ENCODE data around the gene MRPL14. TPM values are rescaled to one million over a fixed set of nuclear protein-coding genes. Genes with fewer than 3 reads are reported as not detected.
A peak's percentile ranks its signal among the peaks of the same experiment; 100 is the strongest.

Gene MRPL14
- total and polyA plus RNA-seq, 10 of the 15 experiments (the other 5 are each of a cell fraction or from before 2014, with no cell fraction given): 80.5 to 294 (median 122) TPM

GRCh38 chr6:44176130-44176761 is 49.0 kb upstream of the MRPL14 start:
- Histone ChIP-seq H4K20me1 (ENCODE audit: control insufficient read depth, insufficient read depth) (no peaks in the 10 kb centered on the region), H3K9ac (ENCODE audit: control insufficient read depth, insufficient read depth, low read length) (no peak overlapping the region; the same call in 1 of the 2 replicates), H3K27me3 (replicated peaks in 1 of 2; ENCODE audit: control insufficient read depth in 2 of 2, insufficient read depth in 2 of 2, low read length in 1 of 2) (no peaks in the 10 kb centered on the region), H3K36me3 (ENCODE audit: control insufficient read depth in 2 of 2, insufficient read depth in 2 of 2, low read length in 1 of 2) (no peaks in the 10 kb centered on the region), H2AFZ (ENCODE audit: control insufficient read depth, low read depth, low read length) (peak overlapping the region; percentile 74), H3K4me1 (ENCODE audit: control insufficient read depth, insufficient read depth, low read length) (peaks cover 16% of the 10 kb centered on the region), H3K4me3 (peak overlapping the region; percentile 52), H3K4me2 (ENCODE audit: control insufficient read depth, insufficient read depth) (peak overlapping the region; percentile 97), H3K9me3 (replicated peaks; ENCODE audit: control insufficient read depth, insufficient read depth, low read length) (peaks cover 2% of the 10 kb centered on the region; the same call in 1 of the 3 replicates), H3K27ac (ENCODE audit: control insufficient read depth, insufficient read depth) (no peak overlapping the region), H3K79me2 (ENCODE audit: control insufficient read depth, insufficient read depth, low read length) (no peaks in the 10 kb centered on the region)
- no peak for ATAC-seq
- TF ChIP-seq RCOR1 (conservative IDR thresholded peaks at IDR 0.05; ENCODE audit: low read depth, low read length) (no peak), POLR2AphosphoS2 (IDR thresholded peaks at IDR 0.05; ENCODE audit: low read depth, low read length) (no peak), NR2C2 (IDR thresholded peaks at IDR 0.05; ENCODE audit: borderline replicate concordance, control insufficient read depth, insufficient read length, low read depth) (no peak), TCF3 (IDR thresholded peaks at IDR 0.05; ENCODE audit: borderline replicate concordance, insufficient read depth, low read depth, low read length) (no peak), ZNF274 (IDR thresholded peaks at IDR 0.05; ENCODE audit: insufficient read depth, insufficient read length) (no peak), MEF2B (IDR thresholded peaks at IDR 0.05; ENCODE audit: partially characterized antibody, poor library complexity, severe bottlenecking) (no peak), RBBP5 (conservative IDR thresholded peaks at IDR 0.05) (no peak), NRF1 (conservative IDR thresholded peaks at IDR 0.05; ENCODE audit: low read depth, low read length) (no peak), NR2C1 (IDR thresholded peaks at IDR 0.05) (no peak), RUNX3 (IDR thresholded peaks at IDR 0.05; ENCODE audit: low read length) (no peak), BMI1 (IDR thresholded peaks at IDR 0.05; ENCODE audit: borderline replicate concordance) (no peak), NFYA (IDR thresholded peaks at IDR 0.05; ENCODE audit: borderline replicate concordance, low read depth, low read length) (no peak), HCFC1 (IDR thresholded peaks at IDR 0.05; ENCODE audit: low read length) (no peak), WRNIP1 (IDR thresholded peaks at IDR 0.05; ENCODE audit: borderline replicate concordance, low read depth, low read length) (no peak)
- TF ChIP-seq, protein P1, sequence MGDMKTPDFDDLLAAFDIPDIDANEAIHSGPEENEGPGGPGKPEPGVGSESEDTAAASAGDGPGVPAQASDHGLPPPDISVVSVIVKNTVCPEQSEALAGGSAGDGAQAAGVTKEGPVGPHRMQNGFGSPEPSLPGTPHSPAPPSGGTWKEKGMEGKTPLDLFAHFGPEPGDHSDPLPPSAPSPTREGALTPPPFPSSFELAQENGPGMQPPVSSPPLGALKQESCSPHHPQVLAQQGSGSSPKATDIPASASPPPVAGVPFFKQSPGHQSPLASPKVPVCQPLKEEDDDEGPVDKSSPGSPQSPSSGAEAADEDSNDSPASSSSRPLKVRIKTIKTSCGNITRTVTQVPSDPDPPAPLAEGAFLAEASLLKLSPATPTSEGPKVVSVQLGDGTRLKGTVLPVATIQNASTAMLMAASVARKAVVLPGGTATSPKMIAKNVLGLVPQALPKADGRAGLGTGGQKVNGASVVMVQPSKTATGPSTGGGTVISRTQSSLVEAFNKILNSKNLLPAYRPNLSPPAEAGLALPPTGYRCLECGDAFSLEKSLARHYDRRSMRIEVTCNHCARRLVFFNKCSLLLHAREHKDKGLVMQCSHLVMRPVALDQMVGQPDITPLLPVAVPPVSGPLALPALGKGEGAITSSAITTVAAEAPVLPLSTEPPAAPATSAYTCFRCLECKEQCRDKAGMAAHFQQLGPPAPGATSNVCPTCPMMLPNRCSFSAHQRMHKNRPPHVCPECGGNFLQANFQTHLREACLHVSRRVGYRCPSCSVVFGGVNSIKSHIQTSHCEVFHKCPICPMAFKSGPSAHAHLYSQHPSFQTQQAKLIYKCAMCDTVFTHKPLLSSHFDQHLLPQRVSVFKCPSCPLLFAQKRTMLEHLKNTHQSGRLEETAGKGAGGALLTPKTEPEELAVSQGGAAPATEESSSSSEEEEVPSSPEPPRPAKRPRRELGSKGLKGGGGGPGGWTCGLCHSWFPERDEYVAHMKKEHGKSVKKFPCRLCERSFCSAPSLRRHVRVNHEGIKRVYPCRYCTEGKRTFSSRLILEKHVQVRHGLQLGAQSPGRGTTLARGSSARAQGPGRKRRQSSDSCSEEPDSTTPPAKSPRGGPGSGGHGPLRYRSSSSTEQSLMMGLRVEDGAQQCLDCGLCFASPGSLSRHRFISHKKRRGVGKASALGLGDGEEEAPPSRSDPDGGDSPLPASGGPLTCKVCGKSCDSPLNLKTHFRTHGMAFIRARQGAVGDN (IDR thresholded peaks at IDR 0.05): no peak
- TF ChIP-seq, protein P2, sequence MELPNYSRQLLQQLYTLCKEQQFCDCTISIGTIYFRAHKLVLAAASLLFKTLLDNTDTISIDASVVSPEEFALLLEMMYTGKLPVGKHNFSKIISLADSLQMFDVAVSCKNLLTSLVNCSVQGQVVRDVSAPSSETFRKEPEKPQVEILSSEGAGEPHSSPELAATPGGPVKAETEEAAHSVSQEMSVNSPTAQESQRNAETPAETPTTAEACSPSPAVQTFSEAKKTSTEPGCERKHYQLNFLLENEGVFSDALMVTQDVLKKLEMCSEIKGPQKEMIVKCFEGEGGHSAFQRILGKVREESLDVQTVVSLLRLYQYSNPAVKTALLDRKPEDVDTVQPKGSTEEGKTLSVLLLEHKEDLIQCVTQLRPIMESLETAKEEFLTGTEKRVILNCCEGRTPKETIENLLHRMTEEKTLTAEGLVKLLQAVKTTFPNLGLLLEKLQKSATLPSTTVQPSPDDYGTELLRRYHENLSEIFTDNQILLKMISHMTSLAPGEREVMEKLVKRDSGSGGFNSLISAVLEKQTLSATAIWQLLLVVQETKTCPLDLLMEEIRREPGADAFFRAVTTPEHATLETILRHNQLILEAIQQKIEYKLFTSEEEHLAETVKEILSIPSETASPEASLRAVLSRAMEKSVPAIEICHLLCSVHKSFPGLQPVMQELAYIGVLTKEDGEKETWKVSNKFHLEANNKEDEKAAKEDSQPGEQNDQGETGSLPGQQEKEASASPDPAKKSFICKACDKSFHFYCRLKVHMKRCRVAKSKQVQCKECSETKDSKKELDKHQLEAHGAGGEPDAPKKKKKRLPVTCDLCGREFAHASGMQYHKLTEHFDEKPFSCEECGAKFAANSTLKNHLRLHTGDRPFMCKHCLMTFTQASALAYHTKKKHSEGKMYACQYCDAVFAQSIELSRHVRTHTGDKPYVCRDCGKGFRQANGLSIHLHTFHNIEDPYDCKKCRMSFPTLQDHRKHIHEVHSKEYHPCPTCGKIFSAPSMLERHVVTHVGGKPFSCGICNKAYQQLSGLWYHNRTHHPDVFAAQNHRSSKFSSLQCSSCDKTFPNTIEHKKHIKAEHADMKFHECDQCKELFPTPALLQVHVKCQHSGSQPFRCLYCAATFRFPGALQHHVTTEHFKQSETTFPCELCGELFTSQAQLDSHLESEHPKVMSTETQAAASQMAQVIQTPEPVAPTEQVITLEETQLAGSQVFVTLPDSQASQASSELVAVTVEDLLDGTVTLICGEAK (IDR thresholded peaks at IDR 0.05; ENCODE audit: borderline replicate concordance): no peak
- FAIRE-seq: no peak
- ChIA-PET SMC1A (ENCODE audit: uncharacterized antibody, unreplicated experiment) (interaction anchor here (1.0 to 2.6 kb wide), 9 partner anchors 14 to 80 kb away, joined by 3 to 9 read pairs (median 6); partner anchors contain the start of genes HSP90AB1 and MYMX), POLR2A (interaction anchor here (0.6 to 2.8 kb wide), 6 partner anchors 13 to 80 kb away, joined by 3 to 15 read pairs (median 6); no protein-coding TSS in a partner anchor), CTCF (interaction anchor here (0.8 to 4.4 kb wide), 18 partner anchors 13 to 163 kb away, joined by 3 to 39 read pairs (median 5); partner anchors contain the start of gene SLC29A1), RAD21 (ENCODE audit: unreplicated experiment) (interaction anchor here (0.6 to 2.9 kb wide), 12 partner anchors 13 to 162 kb away, joined by 3 to 12 read pairs (median 4); partner anchors contain the start of gene HSP90AB1)
- in situ Hi-C loops (cut with MboI): no loop called here
- BruUV-seq (replicated peaks): no TSS peak
- DNase-seq (ENCODE audit: low read depth, low spot score): no peak
- intact Hi-C loops (cut with micrococcal nuclease; ENCODE audit: unreplicated experiment): loop anchor here (2.0 kb wide), 1 partner anchor 43 kb away; no protein-coding TSS in a partner anchor
- 68% methylated on average over 15 of the region's 15 CpGs for WGBS (ENCODE audit: insufficient coverage, insufficient replicate concordance, low lambda C conversion rate, missing lambda C conversion rate)

Measured in GM12878 (cell line).